ENCODE measurements around the gene KCNQ1. TPM values are rescaled to one million over a fixed set of nuclear protein-coding genes. Genes with fewer than 3 reads are reported as not detected.

Gene KCNQ1
- total RNA-seq, 1 donor from 2014 or later: 1.6 TPM

- FAIRE-seq (no peak), DNase-seq (ENCODE audit: low read depth) (peak; percentile 83)
- H3K4me3 ChIP-seq (ENCODE audit: low read depth, low read length): no peak overlapping the region
- no peaks in the 10 kb centered on the region for H3K27me3 ChIP-seq (ENCODE audit: control insufficient read depth, insufficient read depth, low read length)
- no peak for TF ChIP-seq CTCF (IDR thresholded peaks at IDR 0.05; ENCODE audit: insufficient read depth, low read length, severe bottlenecking)
- no peaks in the 10 kb centered on the region for H3K36me3 ChIP-seq (ENCODE audit: control insufficient read depth, insufficient read depth, low read length)
Observed at GRCh38 chr11:2898366-2899079, 453.7 kb downstream of the KCNQ1 start.

Other genes starting within 250 kb of the KCNQ1 start
- 0.79 and 2.4 TPM in 2 replicates for gene ASCL2, start 174.4 kb upstream of the KCNQ1 start, total RNA-seq
- not detected in 2 replicates for gene C11orf21, start 143.1 kb upstream of the KCNQ1 start, total RNA-seq
- gene TSPAN32, start 143.0 kb upstream of the KCNQ1 start, total RNA-seq: not detected in 2 replicates
- 133 and 219 TPM in 2 replicates for gene CD81, start 67.7 kb upstream of the KCNQ1 start, total RNA-seq
- 80.8 and 86.3 TPM in 2 replicates for gene TSSC4, start 44.3 kb upstream of the KCNQ1 start, total RNA-seq
- gene TRPM5, start 494 bp upstream of the KCNQ1 start, total RNA-seq: not detected in 2 replicates

Measured in bronchial epithelial cell (primary cell).